Gastrocnemius medialis (tissue), 4 donors: ENCODE results near the gene DSE. TPM values are rescaled to one million over a fixed set of nuclear protein-coding genes. Genes with fewer than 3 reads are reported as not detected.
A peak's percentile ranks its signal among the peaks of the same experiment; 100 is the strongest.

Source experiments
- ATAC-seq, 2 donors: fragments of 150-250 bp; one replicate each; pipeline ENCODE4 v1.9.1; 2016
- DNase-seq, 2 donors: peaks; one replicate each; pipeline ENCODE4 v3.0.0-alpha.2; 2019
- H3K27ac ChIP-seq, 4 donors: fragments of 200-600 bp; sonication (generic); 1 replicate in 1 of 4; 2 replicates in 3 of 4; pipeline ENCODE4 v1.5.1; 2016 to 2018; ENCODE audit warnings: mild to moderate bottlenecking in 2 of 4, moderate library complexity in 1 of 4
- H3K27me3 ChIP-seq, 3 donors: fragments of 200-600 bp; sonication (generic) in 2 of 3; 1 replicate in 1 of 3; 2 replicates in 2 of 3; pipeline versions ENCODE4 v1.5.1 to v1.6.0; 2016 to 2019; ENCODE audit warnings: mild to moderate bottlenecking in 1 of 3, moderate library complexity in 1 of 3
- H3K36me3 ChIP-seq, 2 donors: fragments of 200-600 bp; sonication (generic) in 1 of 2; one replicate each; pipeline ENCODE4 v1.5.1; 2017 to 2018
- H3K4me1 ChIP-seq, 2 donors: fragments of 200-600 bp; sonication (generic) in 1 of 2; one replicate each; pipeline ENCODE4 v1.5.1; 2016 to 2017; ENCODE audit warnings: mild to moderate bottlenecking in 2 of 2
- H3K4me3 ChIP-seq, 4 donors: fragments of 200-600 bp; sonication (generic) in 3 of 4; 1 replicate in 1 of 4; 2 replicates in 3 of 4; pipeline ENCODE4 v1.5.1; 2016 to 2019; ENCODE audit warnings: mild to moderate bottlenecking in 2 of 4
- H3K9me3 ChIP-seq, 3 donors: fragments of 200-600 bp; sonication (generic) in 2 of 3; 1 replicate in 1 of 3; 2 replicates in 2 of 3; pipeline ENCODE4 v1.5.1; 2016 to 2019
- POLR2A ChIP-seq, 2 donors: fragments of 450-650 bp; IDR thresholded peaks; one replicate each; pipeline ENCODE4 v1.6.1; 2017; ENCODE audit warnings: antibody characterized with exemption in 2 of 2, mild to moderate bottlenecking in 2 of 2, moderate library complexity in 2 of 2
- in situ Hi-C, 4 donors: fragments of 200-750 bp; cut with MboI; loops; one replicate each; pipeline versions ENCODE4 v1.15.0 to v1.8.0; 2017; ENCODE audit warnings: low sequenced_read_pairs in 4 of 4
- intact Hi-C: fragments of 100-400 bp; cut with DNase I; formaldehyde crosslinking; loops from one replicate; pipeline ENCODE4 v1.15.1; 2023; ENCODE audit warnings: low total_unique reads
- total RNA-seq, 4 donors: library from RNA; depleted of rRNA; stranded (reverse); fragments of >200 nt; gene quantifications; one replicate each; pipeline versions ENCODE4 v1.1.0 to v1.2.3, GENCODE V29; 2016
- TF ChIP-seq, protein P1 (sequence below), 5 experiments: fragments of 450-650 bp in 3 of 5; fragments of 200-600 bp in 2 of 5; sonication (generic) in 2 of 5; IDR thresholded peaks in 4 of 5; conservative IDR thresholded peaks in 1 of 5; 1 replicate in 4 of 5; 2 replicates in 1 of 5; pipeline ENCODE4 v1.5.1; 2016 to 2019; ENCODE audit warnings: antibody characterized with exemption in 5 of 5, mild to moderate bottlenecking in 3 of 5, moderate library complexity in 3 of 5

The DSE gene
- total RNA-seq, 4 donors from 2014 or later, result 9.6 to 14.8 (median 11.8) TPM

DNA sequence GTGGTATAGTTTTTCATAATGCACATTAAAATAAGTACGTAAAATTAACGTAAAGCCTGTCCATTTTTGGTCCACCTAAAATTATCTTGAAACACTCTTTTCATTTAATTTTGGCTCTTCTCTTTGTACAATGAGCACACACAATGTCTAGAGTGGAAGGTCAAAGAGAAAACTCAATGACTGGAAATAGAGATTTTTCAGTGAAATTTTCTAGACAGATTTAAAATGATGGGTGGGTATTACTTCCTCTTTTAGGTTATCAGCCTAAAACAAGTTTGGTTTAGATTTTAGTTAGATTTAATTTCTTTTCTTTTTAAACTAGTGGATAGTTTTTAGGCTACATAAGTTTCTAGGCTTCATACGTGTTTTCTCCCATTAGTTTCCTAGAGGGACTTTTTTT lies 24.9 kb downstream of the DSE start:
- H3K4me3 ChIP-seq, result no peak overlapping the region
- H3K4me1 ChIP-seq, result peaks cover 16 to 29% of the 10 kb centered on the region in 2 donors
- ATAC-seq (no peak), DNase-seq (no peak)
- in situ Hi-C loops (no loop called here), intact Hi-C loops (no loop called here)
- H3K36me3 ChIP-seq, result no peaks in the 10 kb centered on the region
- no peaks in the 10 kb centered on the region for H3K27me3 ChIP-seq
- no peak for TF ChIP-seq POLR2A (IDR thresholded peaks at IDR 0.05)
- TF ChIP-seq, protein P1, sequence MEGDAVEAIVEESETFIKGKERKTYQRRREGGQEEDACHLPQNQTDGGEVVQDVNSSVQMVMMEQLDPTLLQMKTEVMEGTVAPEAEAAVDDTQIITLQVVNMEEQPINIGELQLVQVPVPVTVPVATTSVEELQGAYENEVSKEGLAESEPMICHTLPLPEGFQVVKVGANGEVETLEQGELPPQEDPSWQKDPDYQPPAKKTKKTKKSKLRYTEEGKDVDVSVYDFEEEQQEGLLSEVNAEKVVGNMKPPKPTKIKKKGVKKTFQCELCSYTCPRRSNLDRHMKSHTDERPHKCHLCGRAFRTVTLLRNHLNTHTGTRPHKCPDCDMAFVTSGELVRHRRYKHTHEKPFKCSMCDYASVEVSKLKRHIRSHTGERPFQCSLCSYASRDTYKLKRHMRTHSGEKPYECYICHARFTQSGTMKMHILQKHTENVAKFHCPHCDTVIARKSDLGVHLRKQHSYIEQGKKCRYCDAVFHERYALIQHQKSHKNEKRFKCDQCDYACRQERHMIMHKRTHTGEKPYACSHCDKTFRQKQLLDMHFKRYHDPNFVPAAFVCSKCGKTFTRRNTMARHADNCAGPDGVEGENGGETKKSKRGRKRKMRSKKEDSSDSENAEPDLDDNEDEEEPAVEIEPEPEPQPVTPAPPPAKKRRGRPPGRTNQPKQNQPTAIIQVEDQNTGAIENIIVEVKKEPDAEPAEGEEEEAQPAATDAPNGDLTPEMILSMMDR (IDR thresholded peaks at IDR 0.05 in 4 of 5, conservative IDR thresholded peaks at IDR 0.05 in 1 of 5), result no peak
- H3K27ac ChIP-seq, result no peak overlapping the region
- no peaks in the 10 kb centered on the region for H3K9me3 ChIP-seq

DNA sequence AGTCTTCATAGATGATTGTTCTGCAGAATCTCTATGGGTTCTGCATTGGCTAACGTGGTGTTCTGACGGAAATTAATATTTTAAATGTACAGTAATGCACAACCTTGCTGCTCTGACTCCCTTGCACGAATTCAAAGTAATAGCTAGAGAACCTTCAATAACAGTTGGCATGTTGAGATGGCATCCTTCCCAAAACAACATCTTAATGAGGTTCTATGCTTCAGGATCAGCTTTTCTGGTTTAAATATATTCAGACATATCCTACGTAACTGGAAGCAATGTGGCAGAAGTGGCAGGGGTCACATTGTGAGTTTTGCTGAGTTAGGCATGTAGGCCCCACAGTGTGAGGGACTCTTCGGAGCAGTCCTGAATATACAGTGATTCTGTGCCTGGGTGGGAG lies 25.7 kb downstream of the DSE start:
- no peak for TF ChIP-seq POLR2A (IDR thresholded peaks at IDR 0.05)
- TF ChIP-seq, protein P1 (IDR thresholded peaks at IDR 0.05 in 4 of 5, conservative IDR thresholded peaks at IDR 0.05 in 1 of 5), result no peak
- Histone ChIP-seq H3K9me3 (no peaks in the 10 kb centered on the region), H3K36me3 (no peaks in the 10 kb centered on the region), H3K27me3 (no peaks in the 10 kb centered on the region), H3K4me1 (peaks cover 20 to 24% of the 10 kb centered on the region in 2 donors), H3K27ac (no peak overlapping the region), H3K4me3 (no peak overlapping the region)
- ATAC-seq (no peak), DNase-seq (no peak)
- intact Hi-C loops (no loop called here), in situ Hi-C loops (no loop called here)

DNA sequence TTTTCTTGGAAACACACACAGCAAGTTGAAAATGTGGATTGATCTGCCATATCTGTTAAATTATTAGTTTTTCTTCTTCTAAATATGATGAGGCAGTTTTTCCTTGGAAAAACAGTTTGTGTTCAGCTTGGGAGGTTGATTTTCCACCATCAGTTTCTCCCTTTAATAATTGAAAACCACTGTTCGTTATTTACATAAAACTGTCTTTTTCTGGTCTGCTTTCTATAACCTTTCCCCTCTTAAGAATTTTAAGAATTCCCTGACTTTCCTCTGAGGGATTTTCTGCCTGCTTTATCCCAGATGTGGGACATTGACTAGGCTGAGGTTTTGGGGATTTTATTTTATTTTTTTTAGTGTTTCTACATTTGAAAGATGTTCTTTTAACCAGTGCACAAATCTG lies 27.2 kb downstream of the DSE start:
- in situ Hi-C loops, result no loop called here
- DNase-seq (no peak), ATAC-seq (no peak)
- Histone ChIP-seq H3K27me3 (no peaks in the 10 kb centered on the region), H3K27ac (peak overlapping the region; percentile 34 to 47 (median 40)), H3K36me3 (no peaks in the 10 kb centered on the region), H3K4me3 (no peak overlapping the region), H3K4me1 (peaks cover 22 to 30% of the 10 kb centered on the region in 2 donors), H3K9me3 (no peaks in the 10 kb centered on the region)
- no peak for TF ChIP-seq POLR2A (IDR thresholded peaks at IDR 0.05)
- TF ChIP-seq, protein P1 (IDR thresholded peaks at IDR 0.05 in 4 of 5, conservative IDR thresholded peaks at IDR 0.05 in 1 of 5), result no peak
- intact Hi-C loops, result no loop called here

DNA sequence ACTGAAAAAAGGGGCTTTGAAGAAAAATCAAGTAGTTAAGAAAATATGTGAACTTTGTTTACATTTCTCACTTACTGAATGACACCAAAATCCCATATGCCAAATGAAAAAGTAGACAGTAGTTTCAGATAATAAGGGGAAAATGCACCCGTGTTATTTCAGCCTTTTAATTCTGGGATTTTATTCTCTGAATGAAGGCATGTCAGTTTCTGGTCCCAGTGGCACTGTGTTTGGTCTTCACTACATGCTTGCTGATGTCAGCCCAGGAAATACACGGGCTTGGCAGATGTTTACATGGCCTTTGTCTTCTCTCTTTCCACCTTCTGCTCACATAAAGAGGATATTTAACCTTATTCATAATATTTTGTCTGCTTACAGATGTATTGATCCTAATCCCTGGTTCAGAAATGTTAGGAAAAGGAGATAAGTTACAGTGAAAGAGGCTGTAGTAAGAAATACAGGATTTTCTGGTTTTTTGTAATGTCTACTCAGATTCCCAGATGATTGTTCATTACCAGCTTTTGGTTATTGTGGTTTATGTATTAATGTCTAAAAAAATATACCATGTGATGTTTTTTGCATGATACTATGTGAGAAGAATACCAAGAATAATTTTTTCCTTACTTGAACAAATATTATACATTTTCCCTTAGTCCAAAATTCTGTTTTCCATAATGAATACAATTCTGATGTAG lies 27.7 kb downstream of the DSE start:
- no peaks in the 10 kb centered on the region for H3K36me3 ChIP-seq
- intact Hi-C loops, result no loop called here
- H3K4me3 ChIP-seq, result no peak overlapping the region
- peaks cover 17 to 30% of the 10 kb centered on the region in 2 donors for H3K4me1 ChIP-seq
- DNase-seq (no peak), ATAC-seq (no peak)
- H3K27me3 ChIP-seq, result no peaks in the 10 kb centered on the region
- no peaks in the 10 kb centered on the region for H3K9me3 ChIP-seq
- H3K27ac ChIP-seq, result peak overlapping the region; percentile 34 to 47 (median 40)
- in situ Hi-C loops, result no loop called here
- no peak for TF ChIP-seq POLR2A (IDR thresholded peaks at IDR 0.05)
- TF ChIP-seq, protein P1 (IDR thresholded peaks at IDR 0.05 in 4 of 5, conservative IDR thresholded peaks at IDR 0.05 in 1 of 5), result no peak

DNA sequence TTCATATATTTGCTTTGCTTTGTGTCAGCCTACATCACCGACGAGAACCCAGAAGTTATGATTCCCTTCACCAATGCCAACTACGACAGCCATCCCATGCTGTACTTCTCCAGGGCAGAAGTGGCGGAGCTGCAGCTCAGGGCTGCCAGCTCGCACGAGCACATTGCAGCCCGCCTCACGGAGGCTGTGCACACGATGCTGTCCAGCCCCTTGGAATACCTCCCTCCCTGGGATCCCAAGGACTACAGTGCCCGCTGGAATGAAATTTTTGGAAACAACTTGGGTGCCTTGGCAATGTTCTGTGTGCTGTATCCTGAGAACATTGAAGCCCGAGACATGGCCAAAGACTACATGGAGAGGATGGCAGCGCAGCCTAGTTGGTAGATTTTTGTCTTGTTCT lies 28.5 kb downstream of the DSE start:
- no peak for TF ChIP-seq POLR2A (IDR thresholded peaks at IDR 0.05)
- TF ChIP-seq, protein P1 (IDR thresholded peaks at IDR 0.05 in 4 of 5, conservative IDR thresholded peaks at IDR 0.05 in 1 of 5), result no peak
- H3K4me3 ChIP-seq, result no peak overlapping the region
- no peaks in the 10 kb centered on the region for H3K27me3 ChIP-seq
- in situ Hi-C loops (no loop called here), intact Hi-C loops (no loop called here)
- ATAC-seq (no peak), DNase-seq (no peak)
- no peaks in the 10 kb centered on the region for H3K9me3 ChIP-seq
- no peaks in the 10 kb centered on the region for H3K36me3 ChIP-seq
- H3K27ac ChIP-seq, result no peak overlapping the region
- H3K4me1 ChIP-seq, result peaks cover 17 to 30% of the 10 kb centered on the region in 2 donors
